ENCODE measurements around the gene IL16. TPM values are rescaled to one million over a fixed set of nuclear protein-coding genes. Genes with fewer than 3 reads are reported as not detected.

Gene IL16
- total RNA-seq, 1 experiment from 2014 or later: 0.81 TPM

DNA sequence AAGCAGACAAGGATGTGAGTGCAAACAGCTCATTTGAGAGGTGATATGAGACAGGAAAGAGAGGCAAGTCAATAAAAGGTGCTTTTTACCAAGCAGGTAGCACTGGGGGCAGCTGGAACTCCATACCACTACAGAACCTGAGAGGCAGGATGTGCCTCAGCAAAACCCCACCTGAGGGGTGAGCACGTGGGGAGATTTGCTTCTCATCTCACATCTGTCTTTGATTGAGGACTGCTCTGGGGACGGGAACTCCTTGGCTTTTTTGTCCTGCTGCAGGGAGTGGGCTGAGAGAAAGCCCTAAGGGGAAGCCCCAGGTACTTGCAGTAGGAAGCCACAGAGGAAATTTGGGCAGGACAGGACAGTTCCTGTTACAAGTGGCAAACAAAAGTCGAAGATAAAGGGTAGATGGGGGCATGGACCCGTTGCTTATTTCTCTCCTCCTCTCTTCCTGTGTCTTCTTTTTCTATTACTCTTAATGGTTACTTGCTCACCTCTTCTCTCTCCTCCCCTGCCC is 35.5 kb upstream of the IL16 start:
- Histone ChIP-seq H3K4me3 (replicated peaks in 1 of 2; ENCODE audit: low read depth in 1 of 2, low read length in 2 of 2) (no peak overlapping the region), H3K4me2 (ENCODE audit: low read length) (no peak overlapping the region), H3K9ac (ENCODE audit: low read length) (no peak overlapping the region), H3K36me3 (ENCODE audit: control insufficient read depth in 1 of 2, insufficient read depth in 2 of 2, low read length in 2 of 2) (no peaks in the 10 kb centered on the region), H3K27ac (ENCODE audit: low read depth, low read length) (no peak overlapping the region), H4K20me1 (ENCODE audit: insufficient read depth) (no peaks in the 10 kb centered on the region), H3K4me1 (ENCODE audit: control insufficient read depth in 1 of 2, insufficient read depth in 2 of 2, low read length in 2 of 2) (no peaks in the 10 kb centered on the region), H2AFZ (ENCODE audit: low read depth, low read length, poor library complexity, severe bottlenecking) (no peak overlapping the region), H3K79me2 (ENCODE audit: insufficient read depth, low read length) (no peaks in the 10 kb centered on the region), H3K9me2 (ENCODE audit: insufficient read depth) (no peaks in the 10 kb centered on the region), H3K9me3 (ENCODE audit: control insufficient read depth in 1 of 2, insufficient read depth in 1 of 2, low read depth in 1 of 2, low read length in 2 of 2) (no peaks in the 10 kb centered on the region), H3K27me3 (ENCODE audit: insufficient read depth, low read length) (peaks cover 3% of the 10 kb centered on the region; the same call in 1 of the 2 replicates)
- POLR2A ChIA-PET: no interaction called here
- no peak for DNase-seq (ENCODE audit: low read depth, low spot score)
- BruUV-seq (replicated peaks): no TSS peak
- RAD21 ChIA-PET (ENCODE audit: low non-redundant PET in 1 of 2, low total read pairs in 2 of 2, uncharacterized antibody in 2 of 2, unreplicated experiment in 2 of 2): no interaction called here
- intact Hi-C loops (cut with micrococcal nuclease): no loop called here
- ATAC-seq: no peak
- no peak for TF ChIP-seq ZNF274 (IDR thresholded peaks at IDR 0.05; ENCODE audit: low read depth, low read length)
- no peak for TF ChIP-seq CEBPB (IDR thresholded peaks at IDR 0.05; ENCODE audit: low read depth)
- TF ChIP-seq, protein P1, sequence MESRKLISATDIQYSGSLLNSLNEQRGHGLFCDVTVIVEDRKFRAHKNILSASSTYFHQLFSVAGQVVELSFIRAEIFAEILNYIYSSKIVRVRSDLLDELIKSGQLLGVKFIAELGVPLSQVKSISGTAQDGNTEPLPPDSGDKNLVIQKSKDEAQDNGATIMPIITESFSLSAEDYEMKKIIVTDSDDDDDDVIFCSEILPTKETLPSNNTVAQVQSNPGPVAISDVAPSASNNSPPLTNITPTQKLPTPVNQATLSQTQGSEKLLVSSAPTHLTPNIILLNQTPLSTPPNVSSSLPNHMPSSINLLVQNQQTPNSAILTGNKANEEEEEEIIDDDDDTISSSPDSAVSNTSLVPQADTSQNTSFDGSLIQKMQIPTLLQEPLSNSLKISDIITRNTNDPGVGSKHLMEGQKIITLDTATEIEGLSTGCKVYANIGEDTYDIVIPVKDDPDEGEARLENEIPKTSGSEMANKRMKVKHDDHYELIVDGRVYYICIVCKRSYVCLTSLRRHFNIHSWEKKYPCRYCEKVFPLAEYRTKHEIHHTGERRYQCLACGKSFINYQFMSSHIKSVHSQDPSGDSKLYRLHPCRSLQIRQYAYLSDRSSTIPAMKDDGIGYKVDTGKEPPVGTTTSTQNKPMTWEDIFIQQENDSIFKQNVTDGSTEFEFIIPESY (IDR thresholded peaks at IDR 0.05; ENCODE audit: extremely low read depth, insufficient replicate concordance, low read length): no peak
- TF ChIP-seq ELF1 (IDR thresholded peaks at IDR 0.05; ENCODE audit: borderline replicate concordance, low read depth): no peak
- no peak for TF ChIP-seq REST (IDR thresholded peaks at IDR 0.05; ENCODE audit: low read depth)
- TF ChIP-seq CBX3 (IDR thresholded peaks at IDR 0.05; ENCODE audit: low read depth): no peak
- TF ChIP-seq EZH2 (IDR thresholded peaks at IDR 0.05): no peak
- no peak for TF ChIP-seq FOSL1 (IDR thresholded peaks at IDR 0.05; ENCODE audit: low read depth)
- no peak for TF ChIP-seq SP1 (IDR thresholded peaks at IDR 0.05; ENCODE audit: low read depth)
- no peak for TF ChIP-seq POLR2AphosphoS5 (IDR thresholded peaks at IDR 0.05; ENCODE audit: low read depth, low read length)
- TF ChIP-seq JUND (IDR thresholded peaks at IDR 0.05): no peak
- no peak for TF ChIP-seq SIN3A (IDR thresholded peaks at IDR 0.05; ENCODE audit: low read depth)
- TF ChIP-seq POLR2A (IDR thresholded peaks at IDR 0.05; ENCODE audit: borderline replicate concordance, extremely low read depth, insufficient read depth, insufficient read length): no peak
- no peak for TF ChIP-seq ZFX (IDR thresholded peaks at IDR 0.05)
- TF ChIP-seq, protein P2, sequence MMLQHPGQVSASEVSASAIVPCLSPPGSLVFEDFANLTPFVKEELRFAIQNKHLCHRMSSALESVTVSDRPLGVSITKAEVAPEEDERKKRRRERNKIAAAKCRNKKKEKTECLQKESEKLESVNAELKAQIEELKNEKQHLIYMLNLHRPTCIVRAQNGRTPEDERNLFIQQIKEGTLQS (IDR thresholded peaks at IDR 0.05): no peak
- TF ChIP-seq EZH2phosphoT487 (IDR thresholded peaks at IDR 0.05; ENCODE audit: borderline replicate concordance): no peak
- no peak for TF ChIP-seq MAX (IDR thresholded peaks at IDR 0.05)
- no peak for TF ChIP-seq TCF7L2 (IDR thresholded peaks at IDR 0.05; ENCODE audit: borderline replicate concordance, extremely low read depth, insufficient read depth, insufficient read length)
- no peak for TF ChIP-seq RAD21 (IDR thresholded peaks at IDR 0.05; ENCODE audit: low read depth)
- CTCF ChIA-PET: interaction anchor here (2.4 kb wide), 1 partner anchor 105 kb away, joined by 10 read pairs; no protein-coding TSS in a partner anchor

All from HCT116 (cell line).